GM18505 (cell line): ENCODE results near the gene METTL21C.

Experiments used
- ATAC-seq: cut with Tn5 transposase; IDR thresholded peaks from one replicate; pipeline ENCODE4 v1.9.1; 2021; ENCODE audit not compliant: unreplicated experiment
- POLR2A ChIP-seq: IDR thresholded peaks from 4 replicates; pipeline ENCODE4 v1.6.1; 2011; ENCODE audit warnings: borderline replicate concordance; ENCODE audit not compliant: insufficient read depth, insufficient read length; ENCODE audit errors: extremely low read depth

The METTL21C gene

DNA sequence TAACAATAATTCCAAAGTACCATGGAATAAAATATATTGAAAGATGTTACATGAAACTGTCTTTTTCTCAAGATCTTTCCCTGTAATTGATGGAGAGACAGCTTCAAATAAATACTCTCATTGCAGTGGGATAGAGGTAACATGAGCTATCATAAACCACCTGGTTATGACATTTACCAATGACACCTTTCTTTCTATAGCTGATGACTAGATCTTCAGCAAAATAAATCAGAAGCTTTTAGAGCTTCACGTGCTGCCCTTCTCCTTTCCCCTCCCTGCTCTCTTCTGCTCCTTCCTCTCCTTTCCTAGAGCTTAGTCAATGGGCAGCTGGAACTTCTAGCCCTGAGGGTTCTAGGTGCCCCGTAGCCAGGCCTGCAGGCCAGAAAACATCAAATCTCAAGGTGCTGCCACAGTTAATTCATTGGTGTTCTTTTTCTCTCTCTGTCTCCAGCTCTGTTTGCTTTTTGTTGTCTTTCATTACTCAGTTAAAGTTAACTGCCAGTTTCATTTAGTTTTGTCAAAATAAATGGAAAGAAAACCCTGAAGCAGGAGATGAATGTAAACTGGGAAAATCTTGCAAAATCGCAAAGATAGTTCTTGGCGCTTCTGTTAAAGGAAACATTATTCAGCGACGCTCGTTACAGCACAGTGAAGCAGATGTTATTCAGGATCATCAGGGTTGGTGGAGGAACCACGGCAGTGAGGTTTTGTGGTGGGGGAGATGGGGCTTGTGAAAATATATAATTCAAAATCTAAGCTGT lies 8.3 kb upstream of the METTL21C start:
- ATAC-seq, result no peak
- TF ChIP-seq POLR2A, result no peak

GRCh38 chr13:102701331-102701730 lies 6.5 kb upstream of the METTL21C start:
- TF ChIP-seq POLR2A, result no peak
- no peak for ATAC-seq

- no peak for TF ChIP-seq POLR2A
- no peak for ATAC-seq
Observed at GRCh38 chr13:102700088-102701031, 5.5 kb upstream of the METTL21C start.

GRCh38 chr13:102699504-102699903 lies 4.7 kb upstream of the METTL21C start:
- ATAC-seq, result no peak
- TF ChIP-seq POLR2A, result no peak

- no peak for TF ChIP-seq POLR2A
- no peak for ATAC-seq
Observed at GRCh38 chr13:102698649-102698980, 3.8 kb upstream of the METTL21C start.

DNA sequence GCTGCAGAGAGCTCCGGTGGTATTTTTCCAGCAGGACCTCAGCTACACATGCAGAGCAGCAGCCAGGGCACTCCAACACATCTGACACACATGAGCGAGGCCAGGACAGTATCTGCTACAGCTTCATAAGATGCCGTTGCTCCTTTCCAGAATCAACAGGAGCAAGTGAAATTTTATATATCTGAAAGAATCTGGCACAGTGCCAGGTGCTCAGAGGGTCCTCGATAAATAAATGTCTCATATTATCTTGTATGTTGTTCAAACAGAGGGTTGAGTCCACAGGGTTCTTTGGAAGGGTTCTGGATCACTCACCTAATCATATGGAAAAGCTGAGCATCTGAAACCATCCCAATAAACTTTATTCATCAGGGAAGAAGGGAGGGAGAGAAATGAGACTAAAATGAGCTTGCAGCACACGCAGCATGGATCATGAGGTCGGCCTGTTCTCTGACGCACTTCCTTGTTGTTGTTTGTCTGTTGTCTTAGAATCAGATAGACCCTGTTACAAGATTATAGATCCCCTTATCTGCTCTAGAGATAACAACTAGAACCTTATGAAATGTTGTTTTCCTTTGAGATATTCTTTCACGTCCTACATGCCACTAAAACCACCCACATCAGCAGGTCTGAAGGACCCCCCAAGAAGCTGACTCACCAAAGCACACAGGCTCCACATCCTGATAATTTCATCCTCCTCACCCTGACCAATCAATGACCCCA lies 3.2 kb upstream of the METTL21C start:
- no peak for ATAC-seq
- TF ChIP-seq POLR2A, result no peak

DNA sequence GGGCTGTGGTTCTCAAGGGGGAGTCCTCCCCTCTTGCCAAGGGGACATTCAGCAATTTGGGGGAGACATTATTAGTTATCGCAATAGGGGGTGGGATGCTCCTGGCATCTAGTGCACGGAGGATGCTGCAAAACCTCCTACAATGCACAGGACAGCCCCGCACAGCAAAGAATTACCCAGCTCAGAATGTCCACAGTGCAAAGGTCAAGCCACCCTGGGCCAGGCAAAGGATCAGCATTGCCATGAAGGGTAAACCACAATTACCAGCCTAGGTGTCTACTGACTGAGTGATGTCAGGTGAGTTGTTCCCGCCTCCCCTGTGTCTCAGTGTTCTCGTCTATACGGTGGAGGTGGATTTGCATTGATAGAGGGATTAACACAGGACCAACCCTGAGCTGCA lies 2.4 kb upstream of the METTL21C start:
- no peak for ATAC-seq
- no peak for TF ChIP-seq POLR2A

DNA sequence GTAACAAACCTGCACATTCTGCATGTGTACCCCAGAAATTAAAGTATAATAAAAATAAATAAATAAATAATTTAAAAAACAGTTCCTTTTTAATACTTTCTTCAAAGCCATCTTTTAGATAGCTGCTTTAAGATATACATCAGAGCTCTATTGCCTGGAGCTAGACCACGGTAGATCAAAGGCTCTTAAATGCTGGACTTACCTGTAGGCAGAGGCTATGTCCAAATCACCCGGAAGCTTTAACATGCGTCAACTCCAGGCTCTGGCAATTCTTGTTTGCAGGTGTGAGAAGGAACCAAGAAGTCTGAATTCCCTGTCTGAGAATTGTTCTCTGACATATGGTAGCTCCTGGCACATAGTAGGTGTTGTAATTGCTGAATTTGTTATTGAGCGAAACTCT lies 1.6 kb upstream of the METTL21C start:
- ATAC-seq, result no peak
- no peak for TF ChIP-seq POLR2A

GRCh38 chr13:102693776-102694175 lies 1.1 kb downstream of the METTL21C start:
- ATAC-seq, result no peak
- no peak for TF ChIP-seq POLR2A

DNA sequence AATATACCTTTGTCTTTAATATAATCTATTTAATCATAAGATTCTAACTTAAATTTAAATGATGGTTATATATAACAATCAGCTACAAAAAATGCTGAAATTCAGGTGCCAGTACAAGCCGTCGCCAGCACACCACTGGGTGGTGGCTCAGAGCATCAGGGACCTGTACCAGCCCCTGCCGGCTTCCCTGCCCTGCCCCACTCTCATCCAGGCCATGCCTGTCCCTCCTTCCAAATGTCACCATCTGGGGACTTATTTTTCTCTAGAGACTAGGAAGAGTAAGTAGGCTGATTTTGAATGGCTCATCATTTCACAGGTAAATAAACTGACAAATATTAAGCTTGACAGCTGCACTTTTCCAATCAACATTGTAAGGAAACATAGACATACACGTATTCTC lies 1.6 kb downstream of the METTL21C start:
- TF ChIP-seq POLR2A, result no peak
- ATAC-seq, result no peak

- no peak for ATAC-seq
- no peak for TF ChIP-seq POLR2A
Observed at GRCh38 chr13:102692491-102692826, 2.4 kb downstream of the METTL21C start.

DNA sequence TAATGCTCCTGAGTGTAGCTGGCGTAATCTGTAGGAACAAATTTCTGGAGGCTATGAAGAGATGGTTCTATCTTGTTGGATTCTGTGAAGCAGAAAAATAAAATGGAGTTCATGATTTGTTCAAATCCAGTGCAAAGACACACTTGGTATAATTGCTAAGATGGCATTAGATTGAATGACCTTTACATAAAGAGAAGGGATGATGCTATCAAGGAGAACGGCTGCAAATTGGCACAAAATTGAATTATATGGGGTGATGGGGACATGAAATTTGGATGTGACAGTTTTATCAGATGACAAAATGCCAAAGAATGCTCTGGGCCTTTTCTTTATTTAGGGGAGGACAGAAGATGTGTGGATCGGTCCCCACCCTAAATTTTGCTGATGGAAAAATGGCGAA lies 4.0 kb downstream of the METTL21C start:
- TF ChIP-seq POLR2A, result no peak
- ATAC-seq, result no peak

DNA sequence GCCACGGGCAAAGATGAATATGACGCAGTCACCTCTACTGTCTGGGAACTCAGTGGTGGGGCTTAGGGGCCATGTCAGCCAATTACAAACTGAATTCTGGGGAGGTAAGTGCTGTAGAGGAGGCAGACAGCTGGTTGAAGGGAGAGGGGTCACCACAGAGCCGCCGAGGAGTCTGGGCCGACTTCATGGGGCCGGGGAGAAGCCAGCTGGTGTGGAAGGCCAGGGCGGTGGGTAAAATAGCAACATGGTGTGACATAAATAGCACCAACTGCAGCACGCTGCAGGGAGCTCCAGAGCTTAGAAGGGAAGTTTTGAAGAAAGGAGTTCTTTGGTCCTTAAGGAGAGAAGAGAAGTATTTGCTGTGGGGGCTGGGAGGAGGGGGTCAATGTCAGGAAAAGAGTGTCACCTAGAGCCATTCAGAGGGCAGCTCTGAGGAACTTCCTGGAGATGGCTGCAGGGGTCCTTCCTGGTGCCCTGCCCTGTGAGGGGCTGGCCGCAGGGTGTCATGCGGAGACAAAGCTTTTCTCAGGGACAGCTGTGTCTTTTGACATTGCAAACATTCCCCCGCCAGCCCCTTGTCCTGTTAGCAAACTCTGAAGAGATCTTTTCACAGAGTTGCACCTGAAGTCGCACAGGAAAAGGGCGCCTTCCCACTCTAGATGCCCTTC lies 6.4 kb downstream of the METTL21C start:
- ATAC-seq, result no peak
- no peak for TF ChIP-seq POLR2A
